OCI-LY7 (cell line): ENCODE data around the gene PLD2. TPM values are rescaled to one million over a fixed set of nuclear protein-coding genes. Genes with fewer than 3 reads are reported as not detected.
A peak's percentile ranks its signal among the peaks of the same experiment; 100 is the strongest.

ENCODE experiments used
- BruUV-seq: library from RNA; stranded (reverse); fragments of 400-500 nt; replicated peaks from 2 replicates; lab custom pipeline; 2021; lab: Mats Ljungman, UMichigan
- CTCF ChIA-PET: fragments of 300-600 bp; sonication (Branson Sonifier 250); formaldehyde crosslinking; loops from one replicate; lab custom pipeline; 2022; ENCODE audit warnings: antibody characterized with exemption; ENCODE audit not compliant: unreplicated experiment; lab: Charles Lee
- POLR2A ChIA-PET: fragments of 300-600 bp; sonication (Branson Sonifier 250); formaldehyde crosslinking; loops from one replicate; lab custom pipeline; 2022; ENCODE audit warnings: antibody characterized with exemption; lab: Charles Lee
- DNase-seq: peaks from one replicate; pipeline ENCODE4 v3.0.0-alpha.2; 2015; ENCODE audit warnings: low spot score
- H2AFZ ChIP-seq: fragments of 200-600 bp; sonication (generic), shearing (Covaris generic); 2 replicates; pipeline ENCODE4 v1.6.1; 2014; ENCODE audit warnings: mild to moderate bottlenecking, antibody characterized with exemption, low read length, moderate library complexity
- H3K27ac ChIP-seq: fragments of 200-600 bp; sonication (generic); 2 replicates; pipeline ENCODE4 v1.5.1; 2014; ENCODE audit warnings: mixed run types, low read depth, mild to moderate bottlenecking, moderate library complexity, low read length, inconsistent platforms; ENCODE audit not compliant: poor library complexity, severe bottlenecking
- H3K36me3 ChIP-seq: fragments of 200-600 bp; sonication (generic); 2 replicates; pipeline ENCODE4 v1.6.1; 2014; ENCODE audit warnings: mild to moderate bottlenecking, antibody characterized with exemption, low read length, moderate library complexity, mixed read lengths; ENCODE audit not compliant: insufficient read depth
- H3K4me1 ChIP-seq: fragments of 200-600 bp; sonication (generic); 2 replicates; pipeline ENCODE4 v1.5.1; 2014; ENCODE audit warnings: mild to moderate bottlenecking, low read length; ENCODE audit not compliant: insufficient read depth, poor library complexity, severe bottlenecking
- H3K4me2 ChIP-seq: fragments of 200-600 bp; sonication (generic); 2 replicates; pipeline ENCODE4 v1.6.1; 2014; ENCODE audit warnings: mild to moderate bottlenecking, low read length
- H3K4me3 ChIP-seq: fragments of 200-600 bp; sonication (generic); 2 replicates; pipeline ENCODE4 v1.5.1; 2014; ENCODE audit warnings: mild to moderate bottlenecking, low read depth, low read length; ENCODE audit not compliant: poor library complexity, severe bottlenecking
- H3K79me2 ChIP-seq: fragments of 200-600 bp; sonication (generic); 2 replicates; pipeline ENCODE4 v1.6.1; 2016; ENCODE audit warnings: low read depth, mild to moderate bottlenecking, low read length, moderate library complexity, mixed read lengths; ENCODE audit not compliant: insufficient read depth
- H3K9me2 ChIP-seq: fragments of 200-600 bp; sonication (generic); 2 replicates; pipeline ENCODE4 v1.6.1; 2016; ENCODE audit warnings: mild to moderate bottlenecking, low read length, mixed read lengths; ENCODE audit not compliant: insufficient read depth
- H3K9me3 ChIP-seq: fragments of 200-600 bp; sonication (generic); 2 replicates; pipeline ENCODE4 v1.6.1; 2014; ENCODE audit warnings: mild to moderate bottlenecking, mixed run types, low read length, mixed read lengths
- H4K20me1 ChIP-seq: fragments of 200-600 bp; sonication (generic); 2 replicates; pipeline ENCODE4 v1.6.1; 2014; ENCODE audit warnings: mild to moderate bottlenecking, antibody characterized with exemption, low read length, moderate library complexity, mixed read lengths; ENCODE audit not compliant: insufficient read depth
- CTCF ChIP-seq: fragments of 200-600 bp; sonication (generic); conservative IDR thresholded peaks from 2 replicates; pipeline ENCODE4 v1.5.1; 2014; ENCODE audit warnings: mild to moderate bottlenecking, antibody characterized with exemption, low read length, moderate library complexity, mixed read lengths
- EZH2phosphoT487 ChIP-seq: fragments of 200-600 bp; sonication (generic); IDR thresholded peaks from 2 replicates; pipeline ENCODE4 v1.6.1; 2018; ENCODE audit warnings: low read depth, borderline replicate concordance, mild to moderate bottlenecking, mixed run types, antibody characterized with exemption, low read length, moderate library complexity, mixed read lengths
- intact Hi-C: fragments of 100-400 bp; cut with micrococcal nuclease; formaldehyde crosslinking; loops from one replicate; pipeline ENCODE4 v1.10.0; 2022; ENCODE audit not compliant: unreplicated experiment
- total RNA-seq, 2 experiments: library from RNA; depleted of rRNA in 1 of 2; stranded (reverse); fragments of >200 nt in 1 of 2; shearing (Covaris generic) in 1 of 2; gene quantifications; 2 replicates each; pipeline ENCODE4 v1.2.3, GENCODE V29; 2014 to 2022

Gene PLD2
- total RNA-seq, 2 experiments from 2014 or later = 10.2 to 13.5 TPM

GRCh38 chr17:4833941-4834680, 27.2 kb downstream of the PLD2 start:
- BruUV-seq = TSS peak; percentile 46
- Histone ChIP-seq H3K9me2 (no peaks in the 10 kb centered on the region), H3K79me2 (peaks cover 37% of the 10 kb centered on the region), H3K36me3 (peaks cover 28% of the 10 kb centered on the region; the same call in 1 of the 2 replicates), H3K4me2 (peak overlapping the region; percentile 80), H3K27ac (peak overlapping the region; percentile 49), H2AFZ (peak overlapping the region; percentile 91; the same call in 1 of the 2 replicates), H4K20me1 (no peaks in the 10 kb centered on the region), H3K4me1 (peaks cover 23% of the 10 kb centered on the region), H3K4me3 (peak overlapping the region; percentile 87), H3K9me3 (no peaks in the 10 kb centered on the region)
- ChIA-PET POLR2A (interaction anchor here (0.7 kb wide), 1 partner anchor 106 kb away, joined by 4 read pairs; the partner anchor contains the start of genes RNF167 and SLC25A11), CTCF (interaction anchor here (0.9 kb wide), 1 partner anchor 44 kb away, joined by 3 read pairs; no protein-coding TSS in a partner anchor)
- DNase-seq = peak; percentile 26
- TF ChIP-seq EZH2phosphoT487 (no peak), CTCF (no peak)
- intact Hi-C loops = loop anchor here (2.0 to 5.0 kb wide), 2 partner anchors 27 to 197 kb away; partner anchors contain the start of gene PLD2

GRCh38 chr17:4834681-4835020, 27.7 kb downstream of the PLD2 start:
- Histone ChIP-seq H3K4me3 (peak overlapping the region; percentile 87), H3K36me3 (peaks cover 28% of the 10 kb centered on the region; the same call in 1 of the 2 replicates), H2AFZ (no peak overlapping the region), H3K4me1 (peaks cover 23% of the 10 kb centered on the region), H4K20me1 (no peaks in the 10 kb centered on the region), H3K79me2 (peaks cover 37% of the 10 kb centered on the region), H3K9me2 (no peaks in the 10 kb centered on the region), H3K9me3 (no peaks in the 10 kb centered on the region), H3K27ac (peak overlapping the region; percentile 49), H3K4me2 (peak overlapping the region; percentile 80)
- no peak for TF ChIP-seq CTCF
- no peak for TF ChIP-seq EZH2phosphoT487
- no TSS peak for BruUV-seq
- ChIA-PET POLR2A (no interaction called here), CTCF (no interaction called here)
- intact Hi-C loops = loop anchor here (5.0 kb wide), 1 partner anchor 197 kb away; no protein-coding TSS in a partner anchor
- peak; percentile 11 for DNase-seq

- TF ChIP-seq CTCF (no peak), EZH2phosphoT487 (no peak)
- Histone ChIP-seq H3K9me3 (no peaks in the 10 kb centered on the region), H3K36me3 (peaks cover 28% of the 10 kb centered on the region; the same call in 1 of the 2 replicates), H3K4me2 (peak overlapping the region; percentile 80), H3K4me3 (peak overlapping the region; percentile 87), H3K4me1 (peaks cover 23% of the 10 kb centered on the region), H3K9me2 (no peaks in the 10 kb centered on the region), H3K27ac (no peak overlapping the region), H3K79me2 (peaks cover 37% of the 10 kb centered on the region), H2AFZ (no peak overlapping the region), H4K20me1 (no peaks in the 10 kb centered on the region)
- DNase-seq = no peak
- intact Hi-C loops = no loop called here
- POLR2A ChIA-PET = interaction anchor here (0.5 kb wide), 1 partner anchor 263 kb away, joined by 4 read pairs; no protein-coding TSS in a partner anchor
- CTCF ChIA-PET = no interaction called here
- BruUV-seq = no TSS peak
These were observed 29.3 kb downstream of the PLD2 start for GRCh38 chr17:4836221-4836620.
